Skeletal muscle tissue (tissue), 4 donors: ENCODE measurements around the gene FAR1. TPM values are rescaled to one million over a fixed set of nuclear protein-coding genes. Genes with fewer than 3 reads are reported as not detected.
"Not testable (repeated sequence)": the region's sequence is repeated elsewhere in the genome, so short reads cannot be mapped to it uniquely, and the experiment has no call there.

Experiments
- H3K27ac ChIP-seq: one replicate; pipeline ENCODE4 v1.7.0; 2013; ENCODE audit warnings: mild to moderate bottlenecking, low read depth, low read length, inconsistent platforms
- H3K27me3 ChIP-seq, 3 donors: one replicate each; pipeline ENCODE4 v1.7.0; 2013; ENCODE audit warnings: low read length in 3 of 3; ENCODE audit not compliant: control insufficient read depth in 3 of 3, insufficient read depth in 3 of 3
- H3K36me3 ChIP-seq, 3 donors: one replicate each; pipeline ENCODE4 v1.7.0; 2013; ENCODE audit warnings: low read length in 3 of 3; ENCODE audit not compliant: control insufficient read depth in 3 of 3, insufficient read depth in 3 of 3
- H3K4me1 ChIP-seq, 3 donors: one replicate each; pipeline ENCODE4 v1.7.0; 2013; ENCODE audit warnings: low read length in 3 of 3, mild to moderate bottlenecking in 3 of 3; ENCODE audit not compliant: control insufficient read depth in 3 of 3, insufficient read depth in 3 of 3
- H3K4me3 ChIP-seq, 3 donors: one replicate each; pipeline ENCODE4 v1.7.0; 2013; ENCODE audit warnings: low read length in 3 of 3
- H3K9ac ChIP-seq, 3 donors: one replicate each; pipeline ENCODE4 v1.7.0; 2013; ENCODE audit warnings: low read length in 3 of 3, mild to moderate bottlenecking in 3 of 3, moderate library complexity in 2 of 3, low read depth in 1 of 3
- H3K9me3 ChIP-seq, 3 donors: one replicate each; pipeline ENCODE4 v1.7.0; 2013; ENCODE audit warnings: low read length in 3 of 3; ENCODE audit not compliant: control insufficient read depth in 3 of 3
- total RNA-seq: library from RNA; depleted of rRNA; stranded (reverse); fragments of >200 nt; gene quantifications from one replicate; pipeline ENCODE4 v1.2.3, GENCODE V29; 2014
- donor health status: Osteomylitis.

Gene FAR1, protein sequence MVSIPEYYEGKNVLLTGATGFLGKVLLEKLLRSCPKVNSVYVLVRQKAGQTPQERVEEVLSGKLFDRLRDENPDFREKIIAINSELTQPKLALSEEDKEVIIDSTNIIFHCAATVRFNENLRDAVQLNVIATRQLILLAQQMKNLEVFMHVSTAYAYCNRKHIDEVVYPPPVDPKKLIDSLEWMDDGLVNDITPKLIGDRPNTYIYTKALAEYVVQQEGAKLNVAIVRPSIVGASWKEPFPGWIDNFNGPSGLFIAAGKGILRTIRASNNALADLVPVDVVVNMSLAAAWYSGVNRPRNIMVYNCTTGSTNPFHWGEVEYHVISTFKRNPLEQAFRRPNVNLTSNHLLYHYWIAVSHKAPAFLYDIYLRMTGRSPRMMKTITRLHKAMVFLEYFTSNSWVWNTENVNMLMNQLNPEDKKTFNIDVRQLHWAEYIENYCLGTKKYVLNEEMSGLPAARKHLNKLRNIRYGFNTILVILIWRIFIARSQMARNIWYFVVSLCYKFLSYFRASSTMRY
- total RNA-seq: 37.6 TPM

DNA sequence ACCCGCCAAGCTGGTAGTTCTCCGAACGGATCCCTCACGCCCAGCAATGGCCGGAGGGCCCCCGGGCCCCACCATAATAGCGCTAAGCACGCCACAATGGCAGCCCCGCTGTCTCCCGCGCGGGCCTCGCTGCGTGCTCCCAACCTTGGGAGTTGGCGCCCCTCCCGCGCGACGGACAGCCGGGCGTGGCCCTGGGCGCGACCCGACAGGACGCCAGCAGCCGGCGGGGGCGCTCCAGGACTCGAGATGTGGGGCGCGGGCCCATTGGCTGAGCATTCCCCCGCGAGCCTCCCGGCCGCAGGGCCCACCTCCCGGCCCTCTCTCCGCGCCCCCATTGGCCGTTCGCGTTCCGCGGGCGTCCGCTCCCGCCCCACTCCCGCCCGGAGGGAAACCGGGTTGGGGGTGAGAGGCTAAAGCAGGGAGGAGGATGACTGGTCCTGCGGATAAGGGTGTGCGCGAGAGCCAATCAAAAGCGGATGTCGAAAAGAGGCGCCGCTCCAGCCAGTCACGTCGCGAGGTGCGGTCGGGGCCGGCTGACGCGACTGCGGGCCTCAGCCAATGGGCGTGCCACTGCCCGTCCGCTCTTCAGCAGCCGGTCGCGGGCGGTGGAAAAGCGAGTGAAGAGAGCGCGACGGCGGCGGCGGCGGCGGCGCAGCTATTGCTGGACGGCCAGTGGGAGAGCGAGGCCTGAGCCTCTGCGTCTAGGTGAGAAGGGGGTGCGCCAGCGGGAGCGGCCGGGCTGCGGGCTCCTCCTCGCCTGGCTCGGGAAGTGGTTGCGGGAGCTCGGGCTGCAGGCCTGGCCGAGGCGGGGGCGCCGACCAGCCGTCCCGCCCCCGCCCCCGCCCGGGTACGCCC is at the start of gene FAR1:
FAR1 (plus strand) TSS at position 567 of the 855 bp plus-strand sequence. CDS start 26,098 bp downstream, outside the sequence.
- Histone ChIP-seq H3K27me3 (no peaks in the 10 kb centered on the region), H3K36me3 (no peaks in the 10 kb centered on the region), H3K27ac (peak within 1 kb of the TSS; percentile 66), H3K4me1 (peaks cover 13 to 19% (median 15%) of the 10 kb centered on the region in 3 donors), H3K9me3 (no peaks in the 10 kb centered on the region), H3K4me3 (peak within 1 kb of the TSS; percentile 87 to 90 (median 87)), H3K9ac (peak within 1 kb of the TSS; percentile 79 to 85 (median 83))

DNA sequence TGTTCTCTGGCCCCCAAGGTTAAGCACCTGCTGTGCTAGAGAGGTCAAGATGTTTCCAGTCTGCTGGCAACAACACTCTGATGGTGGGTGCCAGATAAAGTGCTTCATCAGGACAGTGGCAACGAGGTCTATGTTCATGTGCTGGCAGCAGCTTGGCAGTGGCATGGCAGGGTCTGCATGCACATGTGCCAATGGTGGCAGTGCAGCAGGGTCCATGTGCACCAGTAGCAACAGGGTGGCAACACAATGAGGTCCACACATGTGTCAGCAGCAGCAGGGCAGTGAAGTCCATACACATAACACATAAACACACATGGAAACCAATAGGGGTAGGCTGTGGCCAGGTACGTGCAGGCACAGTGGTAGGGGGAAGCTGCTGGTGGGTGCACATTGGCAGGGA is 48.4 kb upstream of the FAR1 start:
- no peaks in the 10 kb centered on the region for H3K27me3 ChIP-seq
- no peak overlapping the region for H3K4me3 ChIP-seq
- no peak overlapping the region for H3K27ac ChIP-seq
- no peaks in the 10 kb centered on the region for H3K4me1 ChIP-seq
- H3K9ac ChIP-seq: no peak overlapping the region
- H3K36me3 ChIP-seq: no peaks in the 10 kb centered on the region
- peaks cover 4 to 7% (median 5%) of the 10 kb centered on the region in 3 donors for H3K9me3 ChIP-seq

DNA sequence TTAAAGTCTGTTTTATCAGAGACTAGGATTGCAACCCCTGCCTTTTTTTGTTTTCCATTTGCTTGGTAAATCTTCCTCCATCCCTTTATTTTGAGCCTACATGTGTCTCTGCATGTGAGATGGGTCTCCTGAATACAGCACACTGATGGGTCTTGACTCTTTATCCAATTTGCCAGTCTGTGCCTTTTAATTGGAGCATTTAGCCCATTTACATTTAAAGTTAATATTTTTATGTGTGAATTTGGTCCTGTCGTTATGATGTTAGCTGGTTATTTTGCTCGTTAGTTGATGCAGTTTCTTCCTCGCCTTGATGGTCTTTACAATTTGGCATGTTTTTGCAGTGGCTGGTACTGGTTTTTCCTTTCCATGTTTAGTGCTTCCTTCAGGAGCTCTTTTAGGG is 41.6 kb upstream of the FAR1 start:
- not testable (repeated sequence) for H3K4me3 ChIP-seq, H3K9ac ChIP-seq, H3K4me1 ChIP-seq, H3K9me3 ChIP-seq, H3K36me3 ChIP-seq, H3K27me3 ChIP-seq, H3K27ac ChIP-seq

DNA sequence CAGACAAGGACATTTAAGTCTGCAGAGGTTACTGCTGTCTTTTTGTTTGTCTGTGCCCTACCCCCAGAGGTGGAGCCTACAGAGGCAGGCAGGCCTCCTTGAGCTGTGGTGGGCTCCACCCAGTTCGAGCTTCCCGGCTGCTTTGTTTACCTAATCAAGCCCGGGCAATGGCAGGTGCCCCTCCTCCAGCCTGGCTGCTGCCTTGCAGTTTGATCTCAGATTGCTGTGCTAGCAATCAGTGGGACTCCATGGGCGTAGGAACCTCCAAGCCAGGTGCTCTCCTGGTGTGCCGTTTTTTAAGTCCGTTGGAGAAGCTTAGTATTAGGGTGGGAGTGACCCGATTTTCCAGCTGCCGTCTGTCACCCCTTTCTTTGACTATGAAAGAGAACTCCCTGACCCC is 39.8 kb upstream of the FAR1 start:
- H3K9me3 ChIP-seq, H3K27me3 ChIP-seq, H3K36me3 ChIP-seq, H3K4me1 ChIP-seq, H3K4me3 ChIP-seq, H3K9ac ChIP-seq, H3K27ac ChIP-seq: not testable (repeated sequence)

DNA sequence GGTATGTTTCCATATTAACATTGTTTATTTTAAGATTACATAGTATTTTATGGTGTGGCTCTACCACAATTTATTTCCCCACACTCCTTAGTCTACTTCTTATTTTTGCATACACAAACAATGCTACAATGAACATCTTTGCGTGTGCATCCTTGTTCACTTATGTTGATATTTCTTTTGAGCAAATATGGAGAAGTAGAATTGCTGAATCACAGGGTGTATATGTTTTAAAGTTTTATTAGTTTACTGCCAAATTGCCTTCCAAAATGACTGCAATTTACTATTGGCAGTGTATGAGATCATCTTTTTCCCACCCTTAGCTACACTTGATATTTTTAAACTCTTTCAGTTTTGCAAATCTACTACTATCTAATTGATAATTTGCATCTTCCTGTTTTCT is 38.7 kb upstream of the FAR1 start:
- Histone ChIP-seq H3K4me1 (no peaks in the 10 kb centered on the region), H3K36me3 (no peaks in the 10 kb centered on the region), H3K4me3 (no peak overlapping the region), H3K9me3 (no peaks in the 10 kb centered on the region), H3K9ac (no peak overlapping the region), H3K27ac (no peak overlapping the region), H3K27me3 (no peaks in the 10 kb centered on the region)

DNA sequence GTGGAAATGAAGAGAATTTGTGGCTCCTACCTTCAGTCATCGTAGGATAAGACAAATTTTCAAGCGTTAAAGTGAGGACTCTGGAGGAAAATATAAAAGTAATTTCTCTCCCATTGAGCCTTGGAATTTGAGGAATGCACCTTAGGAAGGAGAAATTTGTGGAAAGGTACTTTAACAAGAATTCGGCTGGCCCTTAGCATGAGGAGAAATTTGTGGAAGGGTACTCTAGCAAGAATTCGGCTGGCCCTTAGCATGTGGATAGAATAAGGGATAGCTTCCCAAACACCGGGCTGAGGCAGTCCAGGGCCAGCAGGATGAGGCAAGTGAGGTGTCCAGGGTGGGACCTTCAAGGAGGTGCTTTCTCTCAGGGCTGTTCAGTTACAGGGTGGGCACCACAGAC is 33.2 kb upstream of the FAR1 start:
- Histone ChIP-seq H3K4me1 (no peaks in the 10 kb centered on the region), H3K27ac (no peak overlapping the region), H3K9ac (no peak overlapping the region), H3K27me3 (no peaks in the 10 kb centered on the region), H3K9me3 (no peaks in the 10 kb centered on the region), H3K36me3 (no peaks in the 10 kb centered on the region), H3K4me3 (no peak overlapping the region)

DNA sequence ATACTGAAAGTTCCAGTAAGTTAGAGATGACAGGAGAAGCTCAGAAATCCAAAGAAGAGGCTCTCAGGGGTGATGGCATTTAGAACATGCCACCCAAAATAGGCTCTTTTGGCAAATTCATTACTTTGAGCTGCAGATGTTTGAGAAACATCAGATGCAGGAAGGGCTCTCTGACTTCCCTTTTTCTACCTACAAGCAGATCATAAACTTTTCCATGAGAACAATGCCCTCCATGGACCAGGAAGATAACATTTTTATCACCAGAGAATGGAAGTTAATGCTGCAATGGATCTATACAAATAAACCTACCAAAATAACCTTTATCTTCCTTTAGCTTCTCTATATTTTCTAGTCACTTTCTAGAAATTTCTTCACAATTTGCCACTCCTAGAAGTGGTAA is 32.7 kb upstream of the FAR1 start:
- no peak overlapping the region for H3K4me3 ChIP-seq
- no peaks in the 10 kb centered on the region for H3K4me1 ChIP-seq
- no peaks in the 10 kb centered on the region for H3K36me3 ChIP-seq
- no peak overlapping the region for H3K27ac ChIP-seq
- H3K9ac ChIP-seq: no peak overlapping the region
- no peaks in the 10 kb centered on the region for H3K27me3 ChIP-seq
- no peaks in the 10 kb centered on the region for H3K9me3 ChIP-seq

DNA sequence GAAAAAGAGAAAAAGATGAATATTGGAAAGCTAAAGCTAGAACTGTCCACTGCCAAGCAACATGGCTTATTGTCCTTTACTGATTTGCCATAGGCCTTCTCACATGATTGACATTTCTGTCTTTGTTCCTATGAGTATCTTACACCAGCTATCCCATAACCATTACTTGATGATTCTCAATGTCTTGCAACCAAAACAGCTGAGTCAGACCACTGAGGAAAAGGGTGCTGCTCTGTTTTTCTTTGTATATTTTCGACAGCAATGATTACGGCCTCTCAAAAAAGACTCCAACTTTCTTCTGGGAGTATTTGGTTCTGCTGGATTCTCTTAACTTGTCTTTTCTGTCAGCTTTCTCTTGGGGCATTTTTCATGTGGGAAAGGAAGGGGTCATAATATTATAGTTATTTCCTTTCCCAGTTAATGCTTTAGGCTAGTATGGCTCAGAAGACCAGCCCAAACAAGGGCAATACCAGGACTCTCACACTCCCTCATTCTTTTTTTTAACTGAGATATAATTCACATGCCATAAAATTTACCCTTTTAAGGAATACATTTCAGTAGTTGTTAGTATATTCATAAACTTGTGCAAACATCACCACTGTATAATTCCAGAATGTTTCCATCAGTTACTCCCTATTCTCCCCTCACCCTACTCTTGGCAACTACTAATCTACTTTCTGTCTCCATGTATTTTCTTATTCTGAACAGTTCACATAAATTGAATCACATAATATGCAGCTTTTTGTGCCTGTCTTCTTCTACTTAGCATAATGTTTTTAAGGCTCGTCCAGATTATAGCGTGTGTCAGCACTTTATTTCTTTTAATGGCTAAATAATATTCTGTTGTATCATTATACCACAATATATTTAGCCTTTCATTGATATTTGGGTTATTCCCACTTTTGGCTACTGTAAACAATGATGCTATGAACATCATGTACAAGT is 31.1 kb upstream of the FAR1 start:
- Histone ChIP-seq H3K27me3 (no peaks in the 10 kb centered on the region), H3K36me3 (no peaks in the 10 kb centered on the region), H3K4me1 (no peaks in the 10 kb centered on the region), H3K9me3 (no peaks in the 10 kb centered on the region), H3K4me3 (no peak overlapping the region), H3K27ac (no peak overlapping the region), H3K9ac (no peak overlapping the region)

DNA sequence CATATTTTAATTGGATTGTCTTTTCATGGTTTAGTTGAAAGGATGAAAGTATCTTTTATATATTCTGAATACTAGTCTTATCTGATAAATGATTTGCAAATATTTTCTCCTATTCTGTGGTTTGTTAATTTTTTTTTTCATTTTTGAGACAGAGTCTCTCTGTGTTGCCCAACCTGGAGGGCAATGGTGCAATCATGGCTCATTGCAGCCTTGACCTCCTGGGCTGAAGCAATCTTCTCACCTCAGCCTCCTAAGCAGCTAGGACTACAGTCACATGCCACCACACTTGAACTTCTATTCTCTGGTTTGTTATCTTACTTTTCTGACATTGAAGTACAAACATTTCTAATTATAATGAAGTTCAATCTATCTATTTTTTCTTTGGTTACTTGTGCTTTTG is 30.0 kb upstream of the FAR1 start:
- Histone ChIP-seq H3K4me3 (no peak overlapping the region), H3K9ac (no peak overlapping the region), H3K4me1 (no peaks in the 10 kb centered on the region), H3K36me3 (no peaks in the 10 kb centered on the region), H3K9me3 (no peaks in the 10 kb centered on the region), H3K27ac (no peak overlapping the region), H3K27me3 (no peaks in the 10 kb centered on the region)
